Measurements from ENCODE around the gene FMN1. TPM values are rescaled to one million over a fixed set of nuclear protein-coding genes. Genes with fewer than 3 reads are reported as not detected.

FMN1 gene
- total RNA-seq, 4 donors from 2014 or later: 4.3 to 10.1 (median 8.8) TPM

- H3K4me1 ChIP-seq: peaks cover 0 to 21% (median 5%) of the 10 kb centered on the region in 3 donors
- no peaks in the 10 kb centered on the region for H3K36me3 ChIP-seq
- H3K27ac ChIP-seq: peak overlapping the region in 3 of 4 donors; percentile 57 to 72 (median 64)
- peak overlapping the region in 1 of 4 donors; percentile 46 for H3K4me3 ChIP-seq
- WGBS, 2 donors: 95 to 96% methylated on average over 5 of the region's 5 CpGs
- DNase-seq: no peak
- TF ChIP-seq POLR2A (IDR thresholded peaks at IDR 0.05): no peak
- TF ChIP-seq, protein P1, sequence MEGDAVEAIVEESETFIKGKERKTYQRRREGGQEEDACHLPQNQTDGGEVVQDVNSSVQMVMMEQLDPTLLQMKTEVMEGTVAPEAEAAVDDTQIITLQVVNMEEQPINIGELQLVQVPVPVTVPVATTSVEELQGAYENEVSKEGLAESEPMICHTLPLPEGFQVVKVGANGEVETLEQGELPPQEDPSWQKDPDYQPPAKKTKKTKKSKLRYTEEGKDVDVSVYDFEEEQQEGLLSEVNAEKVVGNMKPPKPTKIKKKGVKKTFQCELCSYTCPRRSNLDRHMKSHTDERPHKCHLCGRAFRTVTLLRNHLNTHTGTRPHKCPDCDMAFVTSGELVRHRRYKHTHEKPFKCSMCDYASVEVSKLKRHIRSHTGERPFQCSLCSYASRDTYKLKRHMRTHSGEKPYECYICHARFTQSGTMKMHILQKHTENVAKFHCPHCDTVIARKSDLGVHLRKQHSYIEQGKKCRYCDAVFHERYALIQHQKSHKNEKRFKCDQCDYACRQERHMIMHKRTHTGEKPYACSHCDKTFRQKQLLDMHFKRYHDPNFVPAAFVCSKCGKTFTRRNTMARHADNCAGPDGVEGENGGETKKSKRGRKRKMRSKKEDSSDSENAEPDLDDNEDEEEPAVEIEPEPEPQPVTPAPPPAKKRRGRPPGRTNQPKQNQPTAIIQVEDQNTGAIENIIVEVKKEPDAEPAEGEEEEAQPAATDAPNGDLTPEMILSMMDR (IDR thresholded peaks at IDR 0.05): no peak
- H3K27me3 ChIP-seq: no peaks in the 10 kb centered on the region
- no peaks in the 10 kb centered on the region for H3K9me3 ChIP-seq
- intact Hi-C loops (cut with DNase I): no loop called here
Observed at GRCh38 chr15:32861174-32861573, 333.3 kb downstream of the FMN1 start.

- Histone ChIP-seq H3K9me3 (no peaks in the 10 kb centered on the region), H3K27me3 (no peaks in the 10 kb centered on the region), H3K4me1 (peaks cover 0 to 27% (median 11%) of the 10 kb centered on the region in 3 donors), H3K27ac (no peak overlapping the region), H3K4me3 (no peak overlapping the region), H3K36me3 (no peaks in the 10 kb centered on the region)
- WGBS, 2 donors: 75 to 89% methylated on average over 2 of the region's 2 CpGs
- TF ChIP-seq, protein P1 (IDR thresholded peaks at IDR 0.05): no peak
- no peak for TF ChIP-seq POLR2A (IDR thresholded peaks at IDR 0.05)
- DNase-seq: no peak
- intact Hi-C loops (cut with DNase I): no loop called here
Observed at GRCh38 chr15:32859996-32860395, 334.5 kb downstream of the FMN1 start.

GRCh38 chr15:32859251-32859650, 335.3 kb downstream of the FMN1 start:
- H3K9me3 ChIP-seq: no peaks in the 10 kb centered on the region
- H3K36me3 ChIP-seq: no peaks in the 10 kb centered on the region
- intact Hi-C loops (cut with DNase I): no loop called here
- H3K27me3 ChIP-seq: no peaks in the 10 kb centered on the region
- no peak overlapping the region for H3K27ac ChIP-seq
- peaks cover 0 to 27% (median 11%) of the 10 kb centered on the region in 3 donors for H3K4me1 ChIP-seq
- no peak overlapping the region for H3K4me3 ChIP-seq
- 84 to 87% methylated on average over 3 of the region's 3 CpGs for WGBS, 2 donors
- DNase-seq: no peak
- no peak for TF ChIP-seq POLR2A (IDR thresholded peaks at IDR 0.05)
- TF ChIP-seq, protein P1 (IDR thresholded peaks at IDR 0.05): no peak

DNA sequence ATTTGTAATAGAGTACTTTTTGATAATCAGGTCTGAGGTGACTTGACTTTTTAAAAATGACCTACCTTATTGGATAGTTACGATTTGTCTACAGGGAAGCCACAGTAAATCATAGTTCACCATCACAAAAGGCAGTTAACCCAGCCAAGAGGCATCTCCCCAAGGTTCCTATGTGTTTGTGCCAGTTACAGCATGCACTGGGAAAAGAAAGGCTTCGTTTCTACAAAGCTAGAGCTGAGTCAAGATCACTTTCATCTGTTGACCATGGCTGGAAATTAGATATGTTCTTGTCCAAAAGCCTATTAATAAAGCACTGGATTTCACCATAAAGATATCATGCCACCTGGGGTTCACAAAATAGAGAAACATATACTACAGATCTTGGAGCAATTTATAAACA, 336.8 kb downstream of the FMN1 start:
- Histone ChIP-seq H3K4me3 (no peak overlapping the region), H3K27me3 (no peaks in the 10 kb centered on the region), H3K9me3 (no peaks in the 10 kb centered on the region), H3K4me1 (peaks cover 0 to 26% (median 11%) of the 10 kb centered on the region in 3 donors), H3K27ac (no peak overlapping the region), H3K36me3 (no peaks in the 10 kb centered on the region)
- TF ChIP-seq, protein P1 (IDR thresholded peaks at IDR 0.05): no peak
- TF ChIP-seq POLR2A (IDR thresholded peaks at IDR 0.05): no peak
- DNase-seq: no peak
- intact Hi-C loops (cut with DNase I): no loop called here
- WGBS, 2 donors: 38% methylated on average over 2 of the region's 2 CpGs

DNA sequence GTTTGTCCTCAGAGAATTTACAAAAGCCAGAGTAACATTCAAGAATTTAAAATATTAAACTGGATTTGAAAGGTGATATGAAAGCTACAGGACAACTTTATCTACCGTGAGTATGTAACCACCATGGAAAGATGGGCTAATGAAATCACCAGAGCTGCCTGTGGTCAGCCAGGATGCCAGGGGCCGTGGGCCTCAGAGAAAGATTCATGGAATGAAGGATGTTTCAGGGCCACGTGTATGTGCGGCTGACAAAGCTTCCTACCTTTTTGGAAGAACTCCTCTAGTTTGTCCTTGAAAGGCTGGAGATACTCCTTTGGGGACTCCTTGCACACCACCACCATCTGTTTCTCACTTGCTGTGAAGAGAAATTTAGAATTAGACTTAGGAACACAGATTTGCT, 337.8 kb downstream of the FMN1 start:
- TF ChIP-seq, protein P1 (IDR thresholded peaks at IDR 0.05): no peak
- no peak for TF ChIP-seq POLR2A (IDR thresholded peaks at IDR 0.05)
- H3K27me3 ChIP-seq: no peaks in the 10 kb centered on the region

More for the DNA sequence above, 337.8 kb downstream of the FMN1 start:
- Histone ChIP-seq H3K36me3 (no peaks in the 10 kb centered on the region), H3K4me1 (peaks cover 0 to 16% (median 9%) of the 10 kb centered on the region in 3 donors), H3K27ac (peak overlapping the region in 1 of 4 donors; percentile 40), H3K9me3 (no peaks in the 10 kb centered on the region), H3K4me3 (no peak overlapping the region)
- WGBS, 2 donors: 89 to 93% methylated on average over 4 of the region's 4 CpGs
- DNase-seq: no peak
- intact Hi-C loops (cut with DNase I): no loop called here

Data from esophagus squamous epithelium (tissue), 5 donors.